HepG2 (cell line): ENCODE data around the gene ZNF629. TPM values are rescaled to one million over a fixed set of nuclear protein-coding genes. Genes with fewer than 3 reads are reported as not detected.
A peak's percentile ranks its signal among the peaks of the same experiment; 100 is the strongest.

ENCODE experiments used
- ARNTL ChIP-seq: sonication (generic); formaldehyde crosslinking; IDR thresholded peaks from 2 replicates; pipeline ENCODE4 v1.4.0; 2020; ENCODE audit warnings: mild to moderate bottlenecking, missing genetic modification reagents
- BATF2 ChIP-seq: sonication (generic); formaldehyde crosslinking; IDR thresholded peaks from 2 replicates; pipeline ENCODE4 v1.8.0; 2022; ENCODE audit warnings: mild to moderate bottlenecking, missing genetic modification reagents, moderate library complexity
- EED ChIP-seq: sonication (generic); formaldehyde crosslinking; IDR thresholded peaks from 2 replicates; pipeline ENCODE4 v1.5.0; 2020; ENCODE audit warnings: mild to moderate bottlenecking, missing genetic modification reagents
- GATAD2A ChIP-seq: IDR thresholded peaks from 2 replicates; pipeline ENCODE4 v1.6.1; 2016
- GPBP1L1 ChIP-seq: sonication (generic); formaldehyde crosslinking; IDR thresholded peaks from 2 replicates; pipeline ENCODE4 v1.5.0; 2020; ENCODE audit warnings: mild to moderate bottlenecking, missing genetic modification reagents
- HDAC1 ChIP-seq: sonication (generic); formaldehyde crosslinking; IDR thresholded peaks from 2 replicates; pipeline ENCODE4 v1.5.1; 2020; ENCODE audit warnings: mild to moderate bottlenecking, missing genetic modification reagents
- HNRNPK ChIP-seq: fragments of 200-400 bp; formaldehyde crosslinking; IDR thresholded peaks from 2 replicates; pipeline ENCODE4 v1.6.1; 2018; ENCODE audit warnings: low read length, low read depth, moderate library complexity, mild to moderate bottlenecking; ENCODE audit not compliant: poor library complexity, severe bottlenecking
- HOXD1 ChIP-seq: sonication (generic); formaldehyde crosslinking; IDR thresholded peaks from 2 replicates; pipeline ENCODE4 v1.5.0; 2020; ENCODE audit warnings: missing genetic modification reagents
- IRF2 ChIP-seq: IDR thresholded peaks from 2 replicates; pipeline ENCODE4 v1.6.1; 2018; ENCODE audit warnings: missing genetic modification reagents, missing compliant biosample characterization
- MAX ChIP-seq: IDR thresholded peaks from 2 replicates; pipeline ENCODE4 v1.6.1; 2012; ENCODE audit warnings: inconsistent platforms
- NCOA1 ChIP-seq: sonication (generic); formaldehyde crosslinking; IDR thresholded peaks from 2 replicates; pipeline ENCODE4 v1.9.0; 2021; ENCODE audit warnings: missing genetic modification reagents
- NRL ChIP-seq: sonication (generic); formaldehyde crosslinking; IDR thresholded peaks from 2 replicates; pipeline ENCODE4 v1.5.0; 2020; ENCODE audit warnings: missing genetic modification reagents, mild to moderate bottlenecking, moderate library complexity, borderline replicate concordance
- POLR2AphosphoS2 ChIP-seq: IDR thresholded peaks from 2 replicates; pipeline ENCODE4 v1.6.1; 2011; ENCODE audit warnings: low read depth, low read length, improper control_type of control experiment
- RBM39 ChIP-seq: fragments of 200-400 bp; formaldehyde crosslinking; IDR thresholded peaks from one replicate; pipeline ENCODE4 v1.6.1; 2018; ENCODE audit warnings: antibody characterized with exemption, mild to moderate bottlenecking, low read depth, low read length; ENCODE audit not compliant: poor library complexity, severe bottlenecking
- SCMH1 ChIP-seq: sonication (generic); formaldehyde crosslinking; IDR thresholded peaks from 2 replicates; pipeline ENCODE4 v1.9.0; 2021; ENCODE audit warnings: missing genetic modification reagents, mild to moderate bottlenecking, borderline replicate concordance
- SIN3A ChIP-seq: IDR thresholded peaks from 2 replicates; pipeline ENCODE4 v1.6.1; 2011; ENCODE audit warnings: low read depth, mild to moderate bottlenecking, control low read depth, low read length, borderline replicate concordance
- ZBTB4 ChIP-seq: sonication (generic); formaldehyde crosslinking; IDR thresholded peaks from 2 replicates; pipeline ENCODE4 v1.4.0; 2020; ENCODE audit warnings: missing genetic modification reagents, mild to moderate bottlenecking, borderline replicate concordance
- ZBTB8A ChIP-seq: sonication (generic); formaldehyde crosslinking; IDR thresholded peaks from 2 replicates; pipeline ENCODE4 v1.4.0; 2020; ENCODE audit warnings: mild to moderate bottlenecking, low read depth, missing genetic modification reagents, borderline replicate concordance
- ZNF225 ChIP-seq: sonication (generic); formaldehyde crosslinking; IDR thresholded peaks from 2 replicates; pipeline ENCODE4 v1.4.0; 2020; ENCODE audit warnings: mild to moderate bottlenecking, missing genetic modification reagents
- ZNF660 ChIP-seq: sonication (generic); formaldehyde crosslinking; IDR thresholded peaks from 2 replicates; pipeline ENCODE4 v1.5.1; 2020; ENCODE audit warnings: mild to moderate bottlenecking, low read depth, missing genetic modification reagents, borderline replicate concordance
- ZNF766 ChIP-seq: sonication (generic); formaldehyde crosslinking; IDR thresholded peaks from 2 replicates; pipeline ENCODE4 v1.5.0; 2020; ENCODE audit warnings: missing genetic modification reagents, borderline replicate concordance
- ZNF773 ChIP-seq: sonication (generic); formaldehyde crosslinking; IDR thresholded peaks from 2 replicates; pipeline ENCODE4 v1.4.0; 2020; ENCODE audit warnings: missing genetic modification reagents, borderline replicate concordance
- ZNF775 ChIP-seq: sonication (generic); formaldehyde crosslinking; IDR thresholded peaks from 2 replicates; pipeline ENCODE4 v1.4.0; 2020; ENCODE audit warnings: missing genetic modification reagents, mild to moderate bottlenecking, moderate library complexity, borderline replicate concordance
- ZNF816 ChIP-seq: sonication (generic); formaldehyde crosslinking; IDR thresholded peaks from 2 replicates; pipeline ENCODE4 v1.8.0; 2022; ENCODE audit warnings: missing genetic modification reagents, mild to moderate bottlenecking, borderline replicate concordance
- polyA plus RNA-seq, 8 experiments: library from polyadenylated mRNA; depleted of rRNA in 3 of 8; stranded (reverse) in 7 of 8; unstranded in 1 of 8; fragments of >200 nt; fragmentation: Illumina TruSeq in 4 of 8; extraction: Trizol in 4 of 8; gene quantifications; 2 replicates each; pipeline versions ENCODE4 v1.2.1 to v1.2.3, GENCODE V29; 2011 to 2016; ENCODE audit warnings: low read depth in 4 of 8, missing spikeins in 1 of 8, mixed read lengths in 1 of 8; ENCODE audit not compliant: insufficient read depth in 1 of 8
- total RNA-seq, 5 experiments: library from RNA; depleted of rRNA; stranded (reverse); fragments of >200 nt; fragmentation: Illumina TruSeq; extraction: Trizol; gene quantifications; 2 replicates each; pipeline ENCODE4 v1.2.3, GENCODE V29; 2016; ENCODE audit warnings: low read depth in 1 of 5

The ZNF629 gene
- total and polyA plus RNA-seq, 2 of the 13 experiments (the other 11 are each of a cell fraction or from before 2014, with no cell fraction given), result 6.1 to 16.5 TPM

GRCh38 chr16:30747799-30748633 lies 39.0 kb downstream of the ZNF629 start, which contains the start of gene PHKG2 (continued):
- TF ChIP-seq ZNF766 (peak; percentile 73; the same call in 1 of the 2 replicates), HNRNPK (peak; percentile 97), GATAD2A (CRISPR knock-in tag) (peak; percentile 17), ZNF816 (CRISPR knock-in tag) (no peak), ARNTL (peak; percentile 99), ZNF660 (CRISPR knock-in tag) (no peak), ZBTB4 (CRISPR knock-in tag) (peak; percentile 66; the same call in 1 of the 2 replicates), NCOA1 (CRISPR knock-in tag) (no peak), SIN3A (peak; percentile 98), EED (peak; percentile 79; the same call in 1 of the 2 replicates), SCMH1 (CRISPR knock-in tag) (no peak), BATF2 (CRISPR knock-in tag) (no peak), MAX (peak; percentile 93), ZBTB8A (CRISPR knock-in tag) (no peak), ZNF225 (CRISPR knock-in tag) (peak; percentile 66; the same call in 1 of the 2 replicates), POLR2AphosphoS2 (peak; percentile 70; the same call in 1 of the 2 replicates), NRL (peak; percentile 95), IRF2 (CRISPR knock-in tag) (peak; percentile 45; the same call in 1 of the 2 replicates), RBM39 (peak; percentile 76), GPBP1L1 (no peak), ZNF773 (CRISPR knock-in tag) (no peak), HOXD1 (peak; percentile 90), HDAC1 (peak; percentile 80), ZNF775 (no peak)
